VCaP (cell line): Measurements from ENCODE around the gene CYP46A1.

Experiments
- H3K27ac ChIP-seq: fragments of 450-650 bp; 2 replicates; pipeline ENCODE4 v1.5.1; 2017
- CTCF ChIP-seq: fragments of 450-650 bp; conservative IDR thresholded peaks from 2 replicates; pipeline ENCODE4 v1.5.1; 2017; ENCODE audit warnings: mild to moderate bottlenecking, moderate library complexity

Gene CYP46A1

GRCh38 chr14:99701260-99701659 is 17.2 kb downstream of the CYP46A1 start:
- no peak overlapping the region for H3K27ac ChIP-seq
- no peak for TF ChIP-seq CTCF

GRCh38 chr14:99702115-99702514 is 18.0 kb downstream of the CYP46A1 start:
- TF ChIP-seq CTCF, result no peak
- H3K27ac ChIP-seq, result no peak overlapping the region

GRCh38 chr14:99703381-99703780 is 19.3 kb downstream of the CYP46A1 start:
- no peak for TF ChIP-seq CTCF
- H3K27ac ChIP-seq, result no peak overlapping the region

GRCh38 chr14:99704037-99704436 is 19.9 kb downstream of the CYP46A1 start:
- no peak overlapping the region for H3K27ac ChIP-seq
- no peak for TF ChIP-seq CTCF

GRCh38 chr14:99706107-99706900 is 22.2 kb downstream of the CYP46A1 start:
- TF ChIP-seq CTCF, result no peak
- H3K27ac ChIP-seq, result no peak overlapping the region

- no peak for TF ChIP-seq CTCF
- no peak overlapping the region for H3K27ac ChIP-seq
Observed at GRCh38 chr14:99707420-99707819, 23.3 kb downstream of the CYP46A1 start.

- TF ChIP-seq CTCF, result no peak
- no peak overlapping the region for H3K27ac ChIP-seq
Observed at GRCh38 chr14:99707921-99708320, 23.8 kb downstream of the CYP46A1 start.
